Upper lobe of right lung (tissue), 1 donor: ENCODE results near the gene AIFM1. TPM values are rescaled to one million over a fixed set of nuclear protein-coding genes. Genes with fewer than 3 reads are reported as not detected.
A peak's percentile ranks its signal among the peaks of the same experiment; 100 is the strongest.

ENCODE experiments used
- ATAC-seq: fragments of 200-7000 bp; cut with Tn5 transposase; one replicate; pipeline ENCODE4 v1.9.1; 2020; ENCODE audit warnings: mild to moderate bottlenecking, moderate library complexity
- DNase-seq: peaks from one replicate; pipeline ENCODE4 v3.0.0-alpha.2; 2020
- H3K27ac ChIP-seq: fragments of 200-600 bp; one replicate; pipeline ENCODE4 v1.8.0; 2022
- H3K27me3 ChIP-seq: fragments of 200-600 bp; one replicate; pipeline ENCODE4 v1.8.0; 2022; ENCODE audit warnings: mild to moderate bottlenecking
- H3K36me3 ChIP-seq: fragments of 200-600 bp; one replicate; pipeline ENCODE4 v1.8.0; 2022
- H3K4me1 ChIP-seq: fragments of 200-600 bp; one replicate; pipeline ENCODE4 v1.8.0; 2022
- H3K4me3 ChIP-seq: fragments of 200-600 bp; one replicate; pipeline ENCODE4 v1.8.0; 2022; ENCODE audit warnings: mild to moderate bottlenecking
- H3K9me3 ChIP-seq: fragments of 200-600 bp; one replicate; pipeline ENCODE4 v1.8.0; 2022
- CTCF ChIP-seq: fragments of 200-600 bp; IDR thresholded peaks from one replicate; pipeline ENCODE4 v1.8.0; 2022; ENCODE audit warnings: antibody characterized with exemption
- intact Hi-C: fragments of 100-400 bp; cut with DNase I; formaldehyde crosslinking; loops from one replicate; pipeline ENCODE4 v1.11.0; 2022
- total RNA-seq: library from RNA; stranded (reverse); fragmentation: NEBNext Ultra II Directional; extraction: Animal tissue kit (Norgen Biotek cat#: 25700); gene quantifications from one replicate; pipeline ENCODE4 v1.2.1, GENCODE V29; 2021
- donor health status: DM: no; HTN: yes; CAD: no; lungs with severe emphysema.

The AIFM1 gene
- total RNA-seq, 1 donor from 2014 or later: 23.2 TPM

- H3K27ac ChIP-seq: no peak overlapping the region
- intact Hi-C loops: loop anchor here (10.0 kb wide), 1 partner anchor 115 kb away; no protein-coding TSS in a partner anchor
- no peaks in the 10 kb centered on the region for H3K4me1 ChIP-seq
- no peaks in the 10 kb centered on the region for H3K27me3 ChIP-seq
- peak; percentile 67 for TF ChIP-seq CTCF
- H3K4me3 ChIP-seq: no peak overlapping the region
- peak; percentile 62 for ATAC-seq
- H3K9me3 ChIP-seq: no peaks in the 10 kb centered on the region
- no peaks in the 10 kb centered on the region for H3K36me3 ChIP-seq
- no peak for DNase-seq
These were observed 85.7 kb downstream of the AIFM1 start for GRCh38 chrX:130079824-130080406.

Other genes starting within 250 kb of the AIFM1 start
- gene BCORL1, start 183.2 kb downstream of the AIFM1 start, total RNA-seq: 15.0 TPM
- 23.8 TPM for gene ELF4, start 55.3 kb downstream of the AIFM1 start, total RNA-seq
- gene RAB33A, start 6.1 kb upstream of the AIFM1 start, total RNA-seq: 0.75 TPM
- gene ZNF280C, start 103.1 kb upstream of the AIFM1 start, total RNA-seq: 5.1 TPM
- gene SLC25A14, start 174.1 kb upstream of the AIFM1 start, total RNA-seq: 8.0 TPM
- gene GPR119, start 219.8 kb upstream of the AIFM1 start, total RNA-seq: not detected
- 16.0 TPM for gene RBMX2, start 236.1 kb upstream of the AIFM1 start, total RNA-seq